ENCODE data around the gene PAGR1.

GRCh38 chr16:29820271-29820701 lies 4.3 kb downstream of the PAGR1 start, which contains the start of gene MVP:
- TF ChIP-seq, protein P1, sequence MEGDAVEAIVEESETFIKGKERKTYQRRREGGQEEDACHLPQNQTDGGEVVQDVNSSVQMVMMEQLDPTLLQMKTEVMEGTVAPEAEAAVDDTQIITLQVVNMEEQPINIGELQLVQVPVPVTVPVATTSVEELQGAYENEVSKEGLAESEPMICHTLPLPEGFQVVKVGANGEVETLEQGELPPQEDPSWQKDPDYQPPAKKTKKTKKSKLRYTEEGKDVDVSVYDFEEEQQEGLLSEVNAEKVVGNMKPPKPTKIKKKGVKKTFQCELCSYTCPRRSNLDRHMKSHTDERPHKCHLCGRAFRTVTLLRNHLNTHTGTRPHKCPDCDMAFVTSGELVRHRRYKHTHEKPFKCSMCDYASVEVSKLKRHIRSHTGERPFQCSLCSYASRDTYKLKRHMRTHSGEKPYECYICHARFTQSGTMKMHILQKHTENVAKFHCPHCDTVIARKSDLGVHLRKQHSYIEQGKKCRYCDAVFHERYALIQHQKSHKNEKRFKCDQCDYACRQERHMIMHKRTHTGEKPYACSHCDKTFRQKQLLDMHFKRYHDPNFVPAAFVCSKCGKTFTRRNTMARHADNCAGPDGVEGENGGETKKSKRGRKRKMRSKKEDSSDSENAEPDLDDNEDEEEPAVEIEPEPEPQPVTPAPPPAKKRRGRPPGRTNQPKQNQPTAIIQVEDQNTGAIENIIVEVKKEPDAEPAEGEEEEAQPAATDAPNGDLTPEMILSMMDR (conservative IDR thresholded peaks at IDR 0.05; ENCODE audit: low read depth, low read length): no peak
- no peak for TF ChIP-seq POLR2A (IDR thresholded peaks at IDR 0.05; ENCODE audit: low read depth, low read length)
- no peak for TF ChIP-seq MAFK (IDR thresholded peaks at IDR 0.05; ENCODE audit: low read depth, low read length)
- TF ChIP-seq RFX5 (IDR thresholded peaks at IDR 0.05; ENCODE audit: low read depth, low read length): no peak
- TF ChIP-seq MXI1 (IDR thresholded peaks at IDR 0.05; ENCODE audit: borderline replicate concordance, low read depth, low read length): peak; percentile 52; the same call in 1 of the 2 replicates
